ENCODE data around the gene TTC7B. TPM values are rescaled to one million over a fixed set of nuclear protein-coding genes. Genes with fewer than 3 reads are reported as not detected.

TTC7B gene
- total and polyA plus RNA-seq, 2 of the 13 experiments (the other 11 are each of a cell fraction or from before 2014, with no cell fraction given) = 1.3 to 3.2 TPM

DNA sequence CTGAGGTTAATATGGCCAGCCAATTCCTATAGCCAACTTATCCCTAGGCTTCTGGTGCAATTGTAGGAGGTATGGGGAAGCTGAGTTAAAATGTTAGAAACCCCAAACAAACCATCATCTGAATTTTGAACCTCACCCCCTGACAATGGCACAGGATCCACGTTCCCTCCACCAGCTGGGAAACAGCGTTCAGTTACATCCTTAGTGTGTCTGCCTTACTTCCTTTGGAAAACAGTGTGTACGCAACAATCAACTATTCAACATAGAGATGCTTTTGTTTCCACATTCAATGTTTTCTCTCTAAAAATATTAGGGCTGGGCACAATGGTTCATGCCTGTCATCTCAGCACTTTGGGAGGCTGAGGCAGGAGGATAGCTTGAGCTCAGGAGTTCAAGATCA is 203.4 kb downstream of the TTC7B start (continued):
- TF ChIP-seq, protein P1, sequence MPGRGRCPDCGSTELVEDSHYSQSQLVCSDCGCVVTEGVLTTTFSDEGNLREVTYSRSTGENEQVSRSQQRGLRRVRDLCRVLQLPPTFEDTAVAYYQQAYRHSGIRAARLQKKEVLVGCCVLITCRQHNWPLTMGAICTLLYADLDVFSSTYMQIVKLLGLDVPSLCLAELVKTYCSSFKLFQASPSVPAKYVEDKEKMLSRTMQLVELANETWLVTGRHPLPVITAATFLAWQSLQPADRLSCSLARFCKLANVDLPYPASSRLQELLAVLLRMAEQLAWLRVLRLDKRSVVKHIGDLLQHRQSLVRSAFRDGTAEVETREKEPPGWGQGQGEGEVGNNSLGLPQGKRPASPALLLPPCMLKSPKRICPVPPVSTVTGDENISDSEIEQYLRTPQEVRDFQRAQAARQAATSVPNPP (CRISPR knock-in tag; IDR thresholded peaks at IDR 0.05) = no peak
- TF ChIP-seq ZNF143 (CRISPR knock-in tag; IDR thresholded peaks at IDR 0.05) = no peak
- no peak for TF ChIP-seq TBX3 (IDR thresholded peaks at IDR 0.05; ENCODE audit: borderline replicate concordance)
- no peak for TF ChIP-seq EZH2 (conservative IDR thresholded peaks at IDR 0.05; ENCODE audit: low read depth, low read length)
- no peak for TF ChIP-seq SIX4 (CRISPR knock-in tag; IDR thresholded peaks at IDR 0.05)
- TF ChIP-seq ARHGAP35 (CRISPR knock-in tag; IDR thresholded peaks at IDR 0.05; ENCODE audit: borderline replicate concordance) = no peak

DNA sequence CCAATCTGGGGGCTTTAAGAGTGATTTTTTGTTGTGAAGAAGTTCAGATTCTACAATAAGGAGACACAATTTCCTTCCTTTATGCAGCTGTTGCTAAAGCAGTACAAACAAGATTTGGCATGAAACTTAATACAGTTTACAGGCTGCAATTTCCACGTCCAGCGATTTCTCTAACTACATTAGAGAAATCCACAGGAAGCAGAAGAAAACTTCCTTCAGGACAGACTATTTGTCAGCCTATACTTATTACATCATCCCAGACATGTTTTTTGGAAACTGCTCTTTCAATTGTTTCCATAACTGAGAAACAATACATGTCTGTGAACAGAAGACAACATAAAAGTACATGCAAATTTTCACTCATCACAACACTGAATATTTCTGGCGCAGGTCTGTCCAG is 204.3 kb downstream of the TTC7B start:
- ChIA-PET CTCF (ENCODE audit: low intra/inter-chr PET ratio, low total read pairs) (no interaction called here), POLR2A (no interaction called here)
- 37% methylated on average over 3 of the region's 3 CpGs for WGBS (ENCODE audit: low lambda C conversion rate)
- no peak overlapping the region for H3K4me2 ChIP-seq (ENCODE audit: low read depth, low read length)
- H2AFZ ChIP-seq (ENCODE audit: low read length) = no peak overlapping the region
- no TSS peak for BruUV-seq (replicated peaks)
- no peaks in the 10 kb centered on the region for H3K4me1 ChIP-seq (ENCODE audit: insufficient read depth, low read length)
- no peaks in the 10 kb centered on the region for H3K9me3 ChIP-seq (ENCODE audit: low read length)
- TF ChIP-seq TEAD2 (CRISPR knock-in tag; IDR thresholded peaks at IDR 0.05) (no peak), ZNF547 (CRISPR knock-in tag; IDR thresholded peaks at IDR 0.05) (no peak), PRDM10 (CRISPR knock-in tag; IDR thresholded peaks at IDR 0.05; ENCODE audit: low read depth) (no peak), ONECUT2 (CRISPR knock-in tag; IDR thresholded peaks at IDR 0.05) (no peak), MNT (IDR thresholded peaks at IDR 0.05) (no peak), ATF4 (CRISPR knock-in tag; IDR thresholded peaks at IDR 0.05) (no peak)
- ATAC-seq (no peak), DNase-seq (ENCODE audit: low spot score) (no peak), FAIRE-seq (no peak)
- no peak overlapping the region for H3K27ac ChIP-seq (ENCODE audit: extremely low read length, insufficient read depth, low read length)
- no peaks in the 10 kb centered on the region for H4K20me1 ChIP-seq (ENCODE audit: insufficient read depth, low read length)
- no peaks in the 10 kb centered on the region for H3K36me3 ChIP-seq (replicated peaks in 1 of 2; ENCODE audit: control insufficient read depth in 1 of 2, insufficient read depth in 2 of 2, low read length in 2 of 2)
- no peak overlapping the region for H3K4me3 ChIP-seq (replicated peaks in 1 of 3; ENCODE audit: insufficient read depth in 1 of 3, low read depth in 2 of 3, low read length in 3 of 3)
- no peaks in the 10 kb centered on the region for H3K27me3 ChIP-seq (ENCODE audit: control insufficient read depth in 1 of 2, insufficient read depth in 2 of 2, low read length in 2 of 2)
- intact Hi-C loops (cut with micrococcal nuclease; ENCODE audit: unreplicated experiment) (no loop called here), in situ Hi-C loops (cut with HindIII; ENCODE audit: extremely low pct_ligation_motif_present, low pct_unique_long_range_greater_than_20kb) (no loop called here)
- no peaks in the 10 kb centered on the region for H3K79me2 ChIP-seq (ENCODE audit: insufficient read depth, low read length)
- H3K9ac ChIP-seq (ENCODE audit: insufficient read depth, low read depth, low read length) = no peak overlapping the region
